ENCODE data around the gene PC.

The PC gene

GRCh38 chr11:66866511-66866986 lies 91.6 kb downstream of the PC start:
- DNase-seq (ENCODE audit: low read depth in 2 of 2), result no peak

- DNase-seq (ENCODE audit: low read depth in 2 of 2), result no peak
These were observed 92.2 kb downstream of the PC start for GRCh38 chr11:66866007-66866406.

- DNase-seq (ENCODE audit: low read depth in 2 of 2), result no peak
These were observed 93.1 kb downstream of the PC start for GRCh38 chr11:66864924-66865697.

- DNase-seq (ENCODE audit: low read depth in 2 of 2), result no peak
These were observed 93.8 kb downstream of the PC start for GRCh38 chr11:66864172-66864901.

- no peak for DNase-seq (ENCODE audit: low read depth in 2 of 2)
These were observed 94.6 kb downstream of the PC start for GRCh38 chr11:66863428-66864125.

- DNase-seq (ENCODE audit: low read depth in 2 of 2), result no peak
These were observed 95.6 kb downstream of the PC start for GRCh38 chr11:66862559-66863037.

- DNase-seq (ENCODE audit: low read depth in 2 of 2), result no peak
These were observed 96.2 kb downstream of the PC start for GRCh38 chr11:66861774-66862558.

GRCh38 chr11:66861038-66861773 lies 97.0 kb downstream of the PC start:
- DNase-seq (ENCODE audit: low read depth in 2 of 2), result no peak

- DNase-seq (ENCODE audit: low read depth in 2 of 2), result no peak
These were observed 97.7 kb downstream of the PC start for GRCh38 chr11:66860449-66860831.

GRCh38 chr11:66859686-66860448 lies 98.3 kb downstream of the PC start:
- DNase-seq (ENCODE audit: low read depth in 2 of 2), result no peak

- no peak for DNase-seq (ENCODE audit: low read depth in 2 of 2)
These were observed 99.1 kb downstream of the PC start for GRCh38 chr11:66858939-66859685.

GRCh38 chr11:66858186-66858938 lies 99.8 kb downstream of the PC start:
- no peak for DNase-seq (ENCODE audit: low read depth in 2 of 2)

- DNase-seq (ENCODE audit: low read depth in 2 of 2), result no peak
These were observed 100.3 kb downstream of the PC start for GRCh38 chr11:66857927-66858185.

- DNase-seq (ENCODE audit: low read depth in 2 of 2), result no peak
These were observed 100.8 kb downstream of the PC start for GRCh38 chr11:66857234-66857926.

- DNase-seq (ENCODE audit: low read depth in 2 of 2), result peak in 1 of 2 donors; percentile 54
These were observed 101.5 kb downstream of the PC start, which contains the start of gene LRFN4 for GRCh38 chr11:66856496-66857233. Gene LRFN4, plus strand, starts transcription at chr11:66857064. Its CDS starts 681 bp downstream, at chr11:66857745.

GRCh38 chr11:66855574-66856495 lies 102.3 kb downstream of the PC start:
- DNase-seq (ENCODE audit: low read depth in 2 of 2), result peak in 1 of 2 donors; percentile 54
